ENCODE data around the gene TUT4. TPM values are rescaled to one million over a fixed set of nuclear protein-coding genes. Genes with fewer than 3 reads are reported as not detected.

TUT4 gene, protein sequence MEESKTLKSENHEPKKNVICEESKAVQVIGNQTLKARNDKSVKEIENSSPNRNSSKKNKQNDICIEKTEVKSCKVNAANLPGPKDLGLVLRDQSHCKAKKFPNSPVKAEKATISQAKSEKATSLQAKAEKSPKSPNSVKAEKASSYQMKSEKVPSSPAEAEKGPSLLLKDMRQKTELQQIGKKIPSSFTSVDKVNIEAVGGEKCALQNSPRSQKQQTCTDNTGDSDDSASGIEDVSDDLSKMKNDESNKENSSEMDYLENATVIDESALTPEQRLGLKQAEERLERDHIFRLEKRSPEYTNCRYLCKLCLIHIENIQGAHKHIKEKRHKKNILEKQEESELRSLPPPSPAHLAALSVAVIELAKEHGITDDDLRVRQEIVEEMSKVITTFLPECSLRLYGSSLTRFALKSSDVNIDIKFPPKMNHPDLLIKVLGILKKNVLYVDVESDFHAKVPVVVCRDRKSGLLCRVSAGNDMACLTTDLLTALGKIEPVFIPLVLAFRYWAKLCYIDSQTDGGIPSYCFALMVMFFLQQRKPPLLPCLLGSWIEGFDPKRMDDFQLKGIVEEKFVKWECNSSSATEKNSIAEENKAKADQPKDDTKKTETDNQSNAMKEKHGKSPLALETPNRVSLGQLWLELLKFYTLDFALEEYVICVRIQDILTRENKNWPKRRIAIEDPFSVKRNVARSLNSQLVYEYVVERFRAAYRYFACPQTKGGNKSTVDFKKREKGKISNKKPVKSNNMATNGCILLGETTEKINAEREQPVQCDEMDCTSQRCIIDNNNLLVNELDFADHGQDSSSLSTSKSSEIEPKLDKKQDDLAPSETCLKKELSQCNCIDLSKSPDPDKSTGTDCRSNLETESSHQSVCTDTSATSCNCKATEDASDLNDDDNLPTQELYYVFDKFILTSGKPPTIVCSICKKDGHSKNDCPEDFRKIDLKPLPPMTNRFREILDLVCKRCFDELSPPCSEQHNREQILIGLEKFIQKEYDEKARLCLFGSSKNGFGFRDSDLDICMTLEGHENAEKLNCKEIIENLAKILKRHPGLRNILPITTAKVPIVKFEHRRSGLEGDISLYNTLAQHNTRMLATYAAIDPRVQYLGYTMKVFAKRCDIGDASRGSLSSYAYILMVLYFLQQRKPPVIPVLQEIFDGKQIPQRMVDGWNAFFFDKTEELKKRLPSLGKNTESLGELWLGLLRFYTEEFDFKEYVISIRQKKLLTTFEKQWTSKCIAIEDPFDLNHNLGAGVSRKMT (N-terminal part only)
- 100 to 1,000 TPM in 1 of 4 donors, 10 to 100 TPM in 3; 66.8 to 119 (median 80.4) TPM for polyA plus RNA-seq (ENCODE audit: insufficient read length in 4 of 4)

DNA sequence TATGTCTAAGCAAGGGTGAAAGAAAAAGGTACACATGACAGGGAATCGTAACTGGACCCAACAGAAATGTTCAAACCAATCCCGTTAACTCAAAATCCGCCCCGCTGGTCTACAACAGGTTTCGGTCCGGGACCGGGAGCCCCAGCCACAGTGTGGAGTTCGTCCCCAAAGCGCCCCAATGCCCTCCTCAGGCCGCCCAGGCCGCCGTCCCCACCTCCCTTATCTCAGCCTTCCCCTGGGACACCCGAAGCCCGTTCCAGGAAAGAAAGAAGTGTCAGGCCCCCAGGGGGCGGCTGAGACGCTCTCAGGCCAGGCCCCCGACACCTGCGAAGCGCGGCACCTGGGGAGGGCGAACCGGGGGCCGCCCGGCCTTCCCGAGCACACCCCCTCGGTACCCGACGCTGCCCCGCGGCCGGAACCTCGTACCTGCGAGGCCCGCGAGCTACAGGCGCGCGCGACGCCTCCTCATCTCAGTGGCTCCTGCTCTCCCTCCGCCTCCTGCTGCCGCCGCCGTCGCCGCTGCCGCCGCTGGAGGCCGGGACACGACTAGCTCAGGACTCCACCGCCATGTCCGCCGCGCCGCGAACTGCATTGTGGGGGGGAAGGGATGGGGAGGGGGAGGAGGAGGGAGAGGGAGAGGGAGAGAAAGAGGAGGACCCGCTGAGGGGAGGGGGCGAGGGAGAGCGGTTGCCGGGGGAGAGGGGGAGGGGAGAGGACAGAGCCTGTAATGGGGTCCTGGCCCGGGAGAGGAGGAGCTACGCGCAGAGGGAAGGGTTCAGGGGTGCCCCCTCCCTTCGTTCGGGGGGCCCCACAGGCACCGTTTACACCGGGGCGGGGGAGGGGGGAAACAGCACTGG, at the start of gene TUT4:
TUT4 (minus strand) TSS at position 588 of the 857 bp plus-strand sequence. CDS start 26,812 bp downstream, outside the sequence.
- DNase-seq (ENCODE audit: low read depth in 4 of 4, low spot score in 3 of 4): peak; percentile 83 to 89 (median 86)

DNA sequence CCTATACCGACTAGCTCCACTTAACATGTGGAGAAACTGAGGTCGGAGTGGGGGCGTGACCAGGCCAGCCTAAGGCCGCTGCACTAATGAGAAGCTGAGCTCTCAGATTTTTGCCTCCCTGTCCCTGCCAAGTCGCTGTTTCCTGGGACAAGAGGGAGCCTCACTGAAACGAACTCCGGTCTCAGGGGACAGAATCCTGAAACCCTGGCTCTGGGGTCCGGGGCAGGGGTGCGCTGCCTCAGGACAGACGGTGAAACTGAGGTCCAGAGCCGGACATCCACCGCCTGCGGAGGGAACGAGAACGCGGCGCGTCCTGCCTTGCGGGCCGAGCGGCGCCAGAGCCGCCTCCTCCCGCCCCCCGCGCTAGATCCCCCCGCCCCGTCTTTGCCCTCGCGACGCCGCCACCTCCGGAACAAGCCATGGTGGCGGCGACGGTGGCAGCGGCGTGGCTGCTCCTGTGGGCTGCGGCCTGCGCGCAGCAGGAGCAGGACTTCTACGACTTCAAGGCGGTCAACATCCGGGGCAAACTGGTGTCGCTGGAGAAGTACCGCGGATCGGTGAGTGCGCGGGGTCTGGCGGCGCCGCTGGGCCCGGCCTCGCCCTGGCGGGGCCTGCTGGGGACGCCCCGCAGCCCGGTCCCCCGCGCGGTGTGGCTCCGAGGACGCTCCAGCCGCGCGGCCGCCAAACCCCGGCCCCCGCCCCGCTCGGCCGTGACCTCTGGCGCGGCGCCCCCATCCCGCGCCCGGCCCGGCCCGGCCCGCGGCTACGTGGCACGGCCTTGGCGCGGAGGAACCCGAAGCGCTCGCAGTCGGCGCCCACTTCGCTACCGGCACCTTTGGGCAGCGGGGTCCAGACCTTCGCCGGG, 49.3 kb upstream of the TUT4 start, which contains the start of gene GPX7:
GPX7 (plus strand) TSS at position 381 of the 865 bp plus-strand sequence; CDS start at position 420, 39 bp downstream.
- DNase-seq (ENCODE audit: low read depth in 4 of 4, low spot score in 3 of 4): peak in 2 of 4 donors; percentile 31 to 33

DNA sequence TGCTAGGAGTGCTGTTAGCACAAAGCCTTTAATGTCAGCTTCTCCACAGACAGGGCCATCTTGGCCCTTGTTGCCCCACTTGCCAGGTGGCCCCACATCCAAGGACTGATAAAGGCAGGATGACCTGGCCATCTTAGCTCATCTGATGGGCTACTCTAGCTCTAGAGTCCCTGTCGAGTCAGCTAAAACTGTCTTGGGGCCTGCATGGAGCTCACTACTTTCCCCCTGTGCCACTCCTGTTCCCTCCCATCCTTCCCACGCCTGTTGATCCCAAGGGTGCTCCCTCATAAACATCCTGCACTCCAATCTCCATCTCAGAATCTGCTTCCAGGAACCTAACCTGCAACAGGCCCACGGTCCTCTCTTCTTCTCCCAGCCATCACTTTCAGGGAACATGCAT, 48.6 kb upstream of the TUT4 start:
- DNase-seq (ENCODE audit: low read depth in 4 of 4, low spot score in 3 of 4): no peak

DNA sequence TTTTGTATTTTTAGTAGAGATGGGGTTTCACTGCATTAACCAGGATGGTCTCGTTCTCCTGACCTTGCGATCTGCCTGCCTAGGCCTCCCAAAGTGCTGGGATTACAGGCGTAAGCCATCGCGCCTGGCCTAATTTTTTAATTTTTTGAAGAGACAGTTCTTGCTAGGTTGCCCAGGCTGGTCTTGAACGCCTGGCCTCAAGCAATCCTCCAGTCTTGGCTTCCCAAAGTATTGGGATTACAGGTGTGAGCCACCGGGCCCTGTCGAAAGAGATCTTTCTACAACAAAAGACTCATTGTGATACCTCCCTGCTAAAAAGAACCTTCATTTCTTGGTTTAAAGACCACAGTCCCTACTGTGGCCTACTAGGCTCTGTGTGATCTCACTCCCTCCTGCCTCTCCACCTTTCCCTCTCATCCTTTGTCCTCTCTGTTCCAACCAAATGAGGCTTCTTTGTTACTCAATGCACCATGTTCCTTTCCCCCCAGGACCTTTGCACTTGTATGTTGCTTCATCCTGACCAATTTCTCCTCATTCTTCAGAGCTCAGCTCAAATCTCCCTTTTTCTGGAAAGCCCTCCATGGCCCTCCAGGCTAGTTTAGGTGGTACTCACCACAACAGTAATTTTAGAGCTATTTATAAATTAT, 47.8 kb upstream of the TUT4 start:
- no peak for DNase-seq (ENCODE audit: low read depth in 4 of 4, low spot score in 3 of 4)

DNA sequence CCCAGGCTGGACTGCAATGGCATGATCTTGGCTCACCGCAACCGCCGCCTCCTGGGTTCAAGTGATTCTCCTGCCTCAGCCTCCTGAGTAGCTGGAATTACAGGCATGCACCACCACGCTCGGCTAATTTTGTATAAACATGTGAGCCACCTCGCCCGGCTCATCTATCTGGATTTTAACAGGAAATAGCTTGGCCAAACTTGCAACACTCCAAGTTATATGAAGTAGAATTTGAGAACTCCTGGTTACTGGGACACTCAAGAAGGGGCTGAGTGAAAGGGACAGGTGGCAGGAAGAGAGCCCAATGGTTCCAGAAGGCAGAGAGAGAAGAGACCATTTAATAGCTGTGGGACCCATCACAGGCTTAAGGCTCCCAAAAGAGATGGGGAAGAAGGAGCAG, 46.3 kb upstream of the TUT4 start:
- DNase-seq (ENCODE audit: low read depth in 4 of 4, low spot score in 3 of 4): no peak

DNA sequence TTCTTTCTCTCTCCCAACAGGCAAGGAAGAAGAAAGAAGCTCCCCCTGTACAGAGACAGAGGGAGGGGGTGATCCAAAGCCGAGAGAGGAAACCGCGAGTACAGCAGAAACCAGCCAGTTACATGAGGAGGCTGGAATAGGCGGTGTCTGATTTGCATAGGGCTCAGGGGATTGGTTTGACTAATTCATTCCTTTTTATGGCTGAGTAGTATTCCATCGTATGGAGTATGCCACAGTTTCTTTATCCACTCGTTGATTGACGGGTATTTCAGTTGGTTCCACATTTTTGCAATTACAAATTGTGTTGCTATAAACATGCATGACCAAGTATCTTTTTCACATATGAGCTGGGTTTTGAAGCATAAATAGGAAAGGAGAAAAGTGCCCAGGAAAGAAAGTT, 45.8 kb upstream of the TUT4 start:
- no peak for DNase-seq (ENCODE audit: low read depth in 4 of 4, low spot score in 3 of 4)

DNA sequence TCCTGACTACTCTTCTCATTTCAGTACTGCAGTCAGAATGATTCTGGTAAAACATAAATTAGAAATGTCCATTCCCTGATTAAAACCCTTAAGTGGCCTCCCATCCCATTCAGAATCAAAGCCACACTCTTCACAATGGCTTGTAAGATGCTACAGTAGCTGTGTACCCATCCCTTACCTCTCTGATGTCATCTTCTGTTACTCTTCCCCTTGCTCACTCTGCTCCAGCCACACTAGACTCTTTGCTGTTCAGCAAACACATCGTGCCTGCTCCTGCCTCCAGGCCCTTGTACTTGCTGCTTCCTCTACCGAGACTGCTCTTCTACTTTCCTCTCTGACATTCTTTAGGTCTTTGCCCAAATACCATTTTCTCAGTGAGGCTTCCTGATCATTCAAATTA, 45.0 kb upstream of the TUT4 start:
- no peak for DNase-seq (ENCODE audit: low read depth in 4 of 4, low spot score in 3 of 4)

DNA sequence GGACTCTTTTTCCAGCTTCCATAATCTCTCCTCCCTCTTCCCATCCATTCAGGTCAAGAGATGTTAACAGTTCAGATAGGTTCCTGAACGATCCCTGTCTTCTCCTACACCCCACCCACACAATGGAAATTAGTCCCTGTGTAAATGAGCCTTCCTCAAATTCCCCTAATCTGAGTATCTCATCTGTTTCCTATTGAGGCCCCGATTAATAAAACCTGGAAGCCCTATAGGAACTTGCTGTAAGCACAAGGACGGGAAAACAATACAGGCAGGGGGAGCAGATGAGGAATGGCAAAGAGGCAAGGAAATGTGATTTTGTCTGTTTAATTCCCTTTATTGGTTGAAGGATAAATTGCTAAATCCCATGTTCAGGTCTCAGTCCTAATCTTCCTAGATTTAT, 42.2 kb upstream of the TUT4 start:
- DNase-seq (ENCODE audit: low read depth in 4 of 4, low spot score in 3 of 4): no peak

DNA sequence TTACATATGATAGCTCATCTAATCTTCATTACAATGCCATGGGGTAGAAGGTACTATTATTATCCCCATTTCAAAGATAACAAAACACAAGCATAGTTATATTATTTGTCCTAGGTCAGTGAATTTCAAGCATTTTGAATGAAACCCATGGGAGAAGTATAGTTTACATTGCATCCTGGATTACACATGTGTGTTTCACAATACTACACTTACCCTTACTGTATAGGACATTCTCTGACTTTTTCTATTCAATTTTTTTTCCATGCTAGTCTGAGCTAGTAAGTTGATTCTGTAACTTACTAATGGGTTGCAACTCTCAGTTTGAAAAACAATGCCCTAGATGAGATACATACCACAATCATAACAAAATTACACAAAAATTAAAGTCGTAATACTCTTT, 40.6 kb upstream of the TUT4 start:
- DNase-seq (ENCODE audit: low read depth in 4 of 4, low spot score in 3 of 4): no peak

DNA sequence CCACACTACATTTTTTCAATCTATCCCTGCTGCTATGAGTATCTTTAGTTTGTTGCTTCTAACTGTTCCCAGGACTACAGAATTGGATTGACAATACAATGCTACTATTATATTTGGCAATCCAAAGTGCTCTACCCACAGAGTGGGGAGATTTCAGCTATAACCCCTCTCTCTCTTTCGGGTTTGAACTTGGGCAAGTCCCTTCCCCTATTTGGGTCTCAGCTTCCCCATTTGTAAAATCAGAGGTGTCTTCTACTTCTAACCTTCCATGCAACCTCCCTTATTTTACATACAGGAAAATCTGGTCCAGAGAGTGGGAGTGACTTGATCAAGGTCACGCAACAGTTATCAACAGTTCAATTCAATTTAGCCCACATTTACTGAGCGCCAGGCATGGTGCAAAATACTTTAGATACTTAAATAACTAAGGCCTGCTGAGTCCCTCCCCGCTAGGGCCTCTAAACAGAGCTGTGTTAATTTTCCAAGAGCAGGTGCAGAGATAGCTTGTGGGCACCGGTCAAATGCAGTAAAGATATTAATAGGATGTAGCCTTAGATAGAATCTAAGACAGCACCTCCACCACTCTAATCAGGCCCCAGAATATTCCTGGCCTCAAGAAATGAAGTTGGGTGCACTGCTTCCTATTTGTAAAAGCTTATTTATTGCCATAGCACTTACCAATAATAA, 39.9 kb upstream of the TUT4 start:
- DNase-seq (ENCODE audit: low read depth in 4 of 4, low spot score in 3 of 4): no peak

DNA sequence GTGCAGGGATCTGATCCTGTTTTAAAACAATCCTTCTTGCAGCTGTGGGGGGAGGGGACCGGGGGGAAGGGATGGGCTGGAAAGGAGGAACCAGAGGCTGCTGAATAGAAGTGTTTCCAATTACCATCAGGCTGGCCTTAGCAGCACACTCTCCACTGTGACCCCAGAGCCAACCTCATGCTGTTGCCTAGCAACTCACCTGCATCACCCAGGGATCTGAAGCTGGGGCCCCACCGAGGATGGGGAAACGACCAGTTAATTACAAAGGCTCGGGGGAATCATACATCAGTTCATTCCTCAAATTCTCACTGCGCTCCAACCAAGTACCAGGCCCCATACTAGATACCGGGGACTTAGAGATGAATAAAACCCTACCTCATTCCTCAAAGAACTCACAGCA, 37.4 kb upstream of the TUT4 start:
- no peak for DNase-seq (ENCODE audit: low read depth in 4 of 4, low spot score in 3 of 4)

DNA sequence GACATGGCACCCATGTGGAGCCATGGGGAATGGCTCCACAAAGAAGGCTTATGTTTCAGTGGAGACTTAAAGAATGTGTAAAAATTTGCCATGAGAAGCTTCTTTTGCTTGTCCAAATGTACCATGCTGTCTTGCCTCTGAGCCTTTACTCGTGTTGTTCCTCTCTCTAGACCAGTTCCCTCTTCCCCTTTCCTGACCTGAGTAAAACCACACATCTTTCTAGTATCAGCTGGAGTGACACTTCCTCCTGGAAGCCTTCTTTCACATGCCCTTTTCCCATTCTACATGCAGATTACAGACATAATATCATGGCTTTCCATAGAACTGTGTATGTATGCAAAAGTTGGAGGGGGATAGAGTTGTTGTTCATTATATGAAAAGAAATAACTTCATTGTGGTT, 35.6 kb upstream of the TUT4 start:
- DNase-seq (ENCODE audit: low read depth in 4 of 4, low spot score in 3 of 4): no peak

DNA sequence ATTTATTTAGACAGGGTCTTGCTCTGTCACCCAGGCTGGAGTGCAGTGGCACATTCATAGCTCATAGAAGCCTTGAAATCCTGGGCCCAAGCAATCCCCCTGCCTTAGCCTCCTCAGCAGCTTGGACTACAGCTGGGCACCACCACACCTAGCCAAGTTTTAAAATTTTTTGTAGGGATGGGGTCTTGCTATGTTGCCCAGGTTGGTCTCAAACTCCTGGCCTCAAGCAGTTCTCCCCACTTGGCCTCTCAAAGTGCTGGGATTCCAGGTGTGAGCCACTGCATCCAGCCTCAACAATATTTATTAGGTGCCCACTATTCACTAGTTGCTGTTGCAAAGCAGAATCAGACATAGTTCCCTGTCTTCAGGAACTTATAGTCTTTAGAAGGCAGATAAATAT, 35.1 kb upstream of the TUT4 start:
- no peak for DNase-seq (ENCODE audit: low read depth in 4 of 4, low spot score in 3 of 4)

DNA sequence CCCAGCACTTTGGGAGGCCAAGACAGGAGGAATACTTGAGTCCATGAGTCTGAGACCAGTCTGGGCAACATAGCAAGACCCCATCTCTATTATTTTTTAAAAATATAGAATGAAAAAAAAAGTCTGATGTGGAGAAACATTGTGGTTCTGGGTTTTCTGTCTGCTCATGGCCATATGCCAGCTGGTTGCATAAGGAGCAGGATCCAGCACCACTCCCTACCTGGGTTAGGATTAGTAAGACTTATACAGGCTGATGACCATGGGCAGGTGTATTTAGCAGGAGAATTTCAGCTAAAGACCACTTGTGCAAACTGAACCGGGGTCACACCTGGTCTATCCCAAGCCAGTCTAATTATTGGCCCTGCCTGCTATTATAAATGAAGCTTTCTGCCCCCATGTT, 32.6 kb upstream of the TUT4 start:
- DNase-seq (ENCODE audit: low read depth in 4 of 4, low spot score in 3 of 4): no peak

DNA sequence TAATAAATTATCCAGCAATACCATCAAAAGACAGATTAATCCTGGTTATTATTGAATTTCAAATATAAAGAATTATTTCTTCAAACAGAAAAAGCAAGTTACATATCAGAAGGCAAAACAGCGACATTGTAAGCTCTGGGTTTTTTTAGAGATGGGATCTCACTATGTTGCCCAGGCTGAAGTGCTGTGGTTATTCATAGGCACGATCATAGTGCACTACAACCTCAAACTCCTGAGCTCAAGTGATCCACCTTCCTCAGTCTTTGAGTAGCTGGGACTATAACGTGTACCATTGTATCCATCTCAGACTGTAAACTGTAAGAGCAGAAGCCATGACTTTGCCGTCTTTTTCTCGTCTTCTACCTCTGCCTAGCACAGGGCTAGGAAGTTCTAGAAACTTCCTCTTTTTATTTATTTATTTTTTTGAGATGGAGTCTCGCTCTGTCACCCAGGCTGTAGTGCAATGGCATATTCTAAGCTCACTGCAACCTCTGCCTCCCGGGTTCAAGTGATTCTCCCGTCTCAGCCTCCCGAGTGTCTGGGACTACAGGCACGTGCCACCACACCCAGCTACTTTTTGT, 29.3 kb upstream of the TUT4 start:
- DNase-seq (ENCODE audit: low read depth in 4 of 4, low spot score in 3 of 4): no peak

DNA sequence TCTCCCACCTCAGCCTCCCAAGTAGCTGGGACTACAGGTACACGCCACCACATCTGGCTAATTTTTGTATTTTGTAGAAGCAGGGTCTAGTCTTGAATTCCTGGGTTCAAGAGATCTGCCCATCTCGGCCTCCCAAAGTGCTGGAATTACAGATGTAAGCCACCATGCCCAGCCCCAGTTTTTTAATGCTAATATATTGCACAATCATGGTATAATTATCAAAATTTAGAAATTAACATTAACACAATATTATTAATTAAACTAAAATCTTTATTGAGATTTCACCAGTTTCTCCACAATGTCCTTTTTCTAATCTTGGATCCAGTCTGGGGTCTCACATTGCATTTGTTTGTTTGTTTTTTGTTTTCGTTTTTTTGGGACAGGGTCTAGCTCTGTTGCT, 27.4 kb upstream of the TUT4 start:
- no peak for DNase-seq (ENCODE audit: low read depth in 4 of 4, low spot score in 3 of 4)

DNA sequence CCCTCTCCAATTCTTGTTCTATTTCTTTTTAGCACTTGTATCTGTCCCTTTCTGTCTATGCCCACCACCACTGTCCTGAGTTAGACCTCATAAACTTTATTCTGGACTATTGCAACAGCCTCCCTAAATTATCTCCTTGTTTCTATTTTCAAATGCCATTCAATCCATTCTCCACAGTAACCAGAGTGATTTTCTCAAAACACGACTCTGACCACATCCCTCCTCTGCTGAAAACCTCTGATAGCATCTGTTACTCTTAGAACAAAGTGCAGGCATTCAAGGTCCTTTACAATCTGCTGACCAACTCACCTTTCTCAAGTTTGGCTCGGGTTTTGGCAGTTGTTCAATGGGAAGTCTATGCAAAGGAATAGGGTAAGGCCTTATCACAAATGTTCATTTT, 26.5 kb upstream of the TUT4 start:
- DNase-seq (ENCODE audit: low read depth in 4 of 4, low spot score in 3 of 4): no peak
